Neural progenitor cell (in vitro differentiated cells): Measurements from ENCODE around the gene MRPL21. TPM values are rescaled to one million over a fixed set of nuclear protein-coding genes. Genes with fewer than 3 reads are reported as not detected.
"Not testable (repeated sequence)": the region's sequence is repeated elsewhere in the genome, so short reads cannot be mapped to it uniquely, and the experiment has no call there.

Experiments used
- DNase-seq: peaks from one replicate; pipeline ENCODE4 v3.0.0-alpha.2; 2016; ENCODE audit warnings: low spot score
- H2AFZ ChIP-seq: fragments of 200-600 bp; sonication (generic); replicated peaks from 2 replicates; pipeline ENCODE4 v1.6.1; 2016; ENCODE audit warnings: antibody characterized with exemption
- H3F3A ChIP-seq: fragments of 200-600 bp; sonication (generic); 2 replicates; pipeline ENCODE4 v1.6.1; 2016; ENCODE audit warnings: antibody characterized with exemption, low read depth
- H3K27ac ChIP-seq: fragments of 200-600 bp; sonication (generic); 2 replicates; pipeline ENCODE4 v1.5.1; 2016; ENCODE audit warnings: mild to moderate bottlenecking
- H3K27me3 ChIP-seq: fragments of 200-600 bp; sonication (generic); 2 replicates; pipeline ENCODE4 v1.6.1; 2016; ENCODE audit warnings: mild to moderate bottlenecking, moderate library complexity
- H3K36me3 ChIP-seq: fragments of 200-600 bp; sonication (generic); 2 replicates; pipeline ENCODE4 v1.5.1; 2016
- H3K4me1 ChIP-seq: fragments of 200-600 bp; sonication (generic); 2 replicates; pipeline ENCODE4 v1.6.1; 2016; ENCODE audit warnings: mixed run types
- H3K4me2 ChIP-seq: fragments of 200-600 bp; sonication (generic); 2 replicates; pipeline ENCODE4 v1.6.1; 2016
- H3K4me3 ChIP-seq: fragments of 200-600 bp; sonication (generic); 2 replicates; pipeline ENCODE4 v1.5.1; 2016
- H3K79me2 ChIP-seq: fragments of 200-600 bp; sonication (generic); 2 replicates; pipeline ENCODE4 v1.6.1; 2016; ENCODE audit warnings: low read depth
- H3K9ac ChIP-seq: fragments of 200-600 bp; sonication (generic); 2 replicates; pipeline ENCODE4 v1.6.1; 2016
- H3K9me3 ChIP-seq: fragments of 200-600 bp; sonication (generic); 2 replicates; pipeline ENCODE4 v1.5.1; 2016; ENCODE audit warnings: low read depth
- H4K20me1 ChIP-seq: fragments of 200-600 bp; sonication (generic); 2 replicates; pipeline ENCODE4 v1.6.1; 2016; ENCODE audit warnings: low read depth
- H3K27ac Mint-ChIP-seq: 3 replicates; pipeline ENCODE4 v1.8.0; 2021; ENCODE audit warnings: mixed read lengths
- H3K27me3 Mint-ChIP-seq: 2 replicates; pipeline ENCODE4 v1.8.0; 2022; ENCODE audit warnings: low read depth, mild to moderate bottlenecking, inconsistent platforms, moderate library complexity, mixed read lengths; ENCODE audit not compliant: insufficient read depth
- H3K36me3 Mint-ChIP-seq: 3 replicates; pipeline ENCODE4 v1.8.0; 2021; ENCODE audit warnings: mixed read lengths
- H3K4me1 Mint-ChIP-seq: 3 replicates; pipeline ENCODE4 v1.8.0; 2021; ENCODE audit warnings: mixed read lengths
- H3K4me3 Mint-ChIP-seq: 3 replicates; pipeline ENCODE4 v1.8.0; 2021; ENCODE audit warnings: mild to moderate bottlenecking, moderate library complexity, mixed read lengths
- H3K9me3 Mint-ChIP-seq: 3 replicates; pipeline ENCODE4 v1.8.0; 2020; ENCODE audit warnings: mixed read lengths
- CTCF ChIP-seq: fragments of 200-600 bp; sonication (generic); IDR thresholded peaks from 2 replicates; pipeline ENCODE4 v1.5.1; 2017; ENCODE audit warnings: antibody characterized with exemption, mild to moderate bottlenecking
- EZH2 ChIP-seq: fragments of 200-600 bp; sonication (generic); IDR thresholded peaks from 2 replicates; pipeline ENCODE4 v1.6.1; 2017; ENCODE audit warnings: antibody characterized with exemption, mild to moderate bottlenecking, moderate library complexity
- EZH2phosphoT487 ChIP-seq: fragments of 200-600 bp; sonication (generic); IDR thresholded peaks from 2 replicates; pipeline ENCODE4 v1.6.1; 2017; ENCODE audit warnings: antibody characterized with exemption
- total RNA-seq: library from RNA; depleted of rRNA; stranded (reverse); fragments of >200 nt; gene quantifications from 2 replicates; pipeline ENCODE4 v1.2.3, GENCODE V29; 2015; ENCODE audit warnings: low replicate concordance

MRPL21 gene
- total RNA-seq, 1 donor from 2014 or later, result 32.3 TPM

GRCh38 chr11:68857037-68857586 lies 46.5 kb downstream of the MRPL21 start:
- no peaks in the 10 kb centered on the region for H3K79me2 ChIP-seq
- H2AFZ ChIP-seq, result no peak overlapping the region
- Mint-ChIP-seq H3K4me1 (peaks cover 8% of the 10 kb centered on the region), H3K36me3 (no peaks in the 10 kb centered on the region), H3K4me3 (no peak overlapping the region), H3K27me3 (peaks cover 41% of the 10 kb centered on the region), H3K27ac (no peak overlapping the region), H3K9me3 (peaks cover 3% of the 10 kb centered on the region)
- H3K36me3 ChIP-seq, result no peaks in the 10 kb centered on the region
- no peak overlapping the region for H3K4me3 ChIP-seq
- no peak overlapping the region for H3K4me2 ChIP-seq
- H3K27ac ChIP-seq, result no peak overlapping the region
- H3F3A ChIP-seq, result peaks cover 22% of the 10 kb centered on the region
- no peak overlapping the region for H3K9ac ChIP-seq
- no peaks in the 10 kb centered on the region for H3K4me1 ChIP-seq
- DNase-seq, result no peak
- H4K20me1 ChIP-seq, result no peaks in the 10 kb centered on the region
- peaks cover 49% of the 10 kb centered on the region for H3K27me3 ChIP-seq
- TF ChIP-seq CTCF (no peak), EZH2 (no peak), EZH2phosphoT487 (no peak)
- no peaks in the 10 kb centered on the region for H3K9me3 ChIP-seq

GRCh38 chr11:68856425-68857030 lies 47.1 kb downstream of the MRPL21 start:
- H3K9me3 ChIP-seq, H3K4me2 ChIP-seq, H3K27ac Mint-ChIP-seq, H4K20me1 ChIP-seq, H3K4me1 Mint-ChIP-seq, H3K27ac ChIP-seq, H3K79me2 ChIP-seq, H2AFZ ChIP-seq, H3K36me3 ChIP-seq, H3K4me3 ChIP-seq, H3K36me3 Mint-ChIP-seq, H3K9me3 Mint-ChIP-seq, H3K4me1 ChIP-seq, H3K9ac ChIP-seq, DNase-seq: not testable (repeated sequence)
- H3K27me3 ChIP-seq, result peaks cover 54% of the 10 kb centered on the region
- peak overlapping the region; percentile 31 for H3K4me3 Mint-ChIP-seq
- peaks cover 22% of the 10 kb centered on the region for H3F3A ChIP-seq
- peaks cover 45% of the 10 kb centered on the region for H3K27me3 Mint-ChIP-seq

DNA sequence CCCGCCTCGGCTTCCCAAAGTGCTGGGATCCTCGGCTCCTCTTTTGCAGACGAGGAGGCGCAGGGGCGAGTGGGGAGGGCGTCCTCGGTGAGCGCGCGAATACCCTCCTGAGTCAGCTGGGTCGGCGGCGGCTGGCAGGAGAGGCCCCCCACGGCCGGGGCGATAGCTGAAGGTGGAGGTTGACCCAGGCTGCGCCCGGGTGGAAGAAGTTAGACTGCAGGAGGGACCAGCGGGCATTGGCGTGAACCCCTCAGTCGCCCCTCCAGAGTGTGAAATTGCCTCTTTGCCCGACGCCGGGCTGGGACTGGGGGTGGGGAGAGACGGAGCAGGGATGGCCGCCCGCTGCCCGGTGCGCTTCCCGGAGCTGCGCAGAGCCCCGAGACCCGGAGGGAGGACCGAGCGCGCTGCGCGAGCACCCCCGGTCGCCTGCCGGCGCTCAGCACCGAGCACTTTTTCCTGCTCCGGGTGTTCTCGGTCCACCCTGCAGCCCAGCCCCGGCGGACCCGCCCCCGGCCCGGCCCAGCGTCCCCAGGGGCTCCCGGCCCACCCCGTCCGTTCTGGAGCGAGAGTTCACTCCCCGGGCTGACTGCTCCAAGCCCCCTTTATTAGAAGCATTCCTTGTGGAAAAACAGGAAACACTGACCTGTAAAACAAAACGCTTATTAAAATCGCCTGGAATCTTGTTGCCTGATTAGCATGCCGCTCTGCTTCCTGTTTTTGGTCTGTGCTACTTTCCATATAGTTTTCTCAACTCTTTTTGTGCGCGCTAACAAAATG lies 48.2 kb downstream of the MRPL21 start:
- Mint-ChIP-seq H3K4me1 (peaks cover 8% of the 10 kb centered on the region), H3K36me3 (no peaks in the 10 kb centered on the region), H3K9me3 (peaks cover 3% of the 10 kb centered on the region), H3K4me3 (peak overlapping the region; percentile 50), H3K27me3 (peaks cover 45% of the 10 kb centered on the region), H3K27ac (no peak overlapping the region)
- Histone ChIP-seq H3F3A (peaks cover 22% of the 10 kb centered on the region), H3K4me2 (peak overlapping the region; percentile 86), H3K79me2 (no peaks in the 10 kb centered on the region), H3K4me1 (no peaks in the 10 kb centered on the region), H3K4me3 (peak overlapping the region; percentile 54), H3K27me3 (peaks cover 65% of the 10 kb centered on the region), H3K36me3 (no peaks in the 10 kb centered on the region), H3K9ac (no peak overlapping the region), H4K20me1 (no peaks in the 10 kb centered on the region), H3K27ac (no peak overlapping the region), H2AFZ (peak overlapping the region; percentile 27), H3K9me3 (no peaks in the 10 kb centered on the region)
- TF ChIP-seq EZH2 (peak; percentile 84), CTCF (peak; percentile 23), EZH2phosphoT487 (peak; percentile 52)
- peak; percentile 60 for DNase-seq
